CD4-positive, alpha-beta T cell treated with Interleukin-17A for 4 hours (primary cell): ENCODE data around the gene PRCC.
A peak's percentile ranks its signal among the peaks of the same experiment; 100 is the strongest.

ENCODE experiments used
- DNase-seq: peaks from one replicate; pipeline ENCODE4 v3.0.0-alpha.2; 2020; ENCODE audit warnings: mixed read lengths

Gene PRCC

DNA sequence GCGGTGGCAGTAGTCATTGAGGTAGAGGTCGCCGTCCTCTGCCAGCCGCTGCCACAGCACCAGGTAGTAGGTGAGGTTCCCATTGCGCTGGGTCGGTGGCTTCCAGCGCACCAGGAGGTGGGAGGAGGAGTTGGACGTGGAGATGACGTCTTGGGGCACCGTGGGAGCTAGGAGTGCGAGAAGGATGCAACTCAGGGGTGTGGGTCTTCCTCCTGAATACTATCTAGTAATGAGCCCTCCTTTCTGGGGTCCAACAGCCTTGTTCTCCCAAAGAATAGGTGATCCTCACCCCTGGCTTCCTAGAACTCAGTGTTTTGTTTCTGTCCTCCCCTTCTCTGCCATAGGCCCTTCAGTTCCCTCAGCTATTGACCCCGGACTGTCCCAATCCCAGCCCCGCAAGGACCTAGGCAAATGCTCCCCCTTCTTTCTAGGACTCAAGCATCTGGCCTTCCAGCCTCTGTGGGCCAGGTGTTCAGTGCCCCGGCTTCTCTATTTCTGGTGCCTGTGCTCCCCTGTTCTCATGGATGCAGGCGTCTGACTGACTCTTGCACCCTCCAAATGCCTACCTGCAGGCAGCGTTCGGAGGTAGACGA lies 78.7 kb downstream of the PRCC start:
- no peak for DNase-seq

DNA sequence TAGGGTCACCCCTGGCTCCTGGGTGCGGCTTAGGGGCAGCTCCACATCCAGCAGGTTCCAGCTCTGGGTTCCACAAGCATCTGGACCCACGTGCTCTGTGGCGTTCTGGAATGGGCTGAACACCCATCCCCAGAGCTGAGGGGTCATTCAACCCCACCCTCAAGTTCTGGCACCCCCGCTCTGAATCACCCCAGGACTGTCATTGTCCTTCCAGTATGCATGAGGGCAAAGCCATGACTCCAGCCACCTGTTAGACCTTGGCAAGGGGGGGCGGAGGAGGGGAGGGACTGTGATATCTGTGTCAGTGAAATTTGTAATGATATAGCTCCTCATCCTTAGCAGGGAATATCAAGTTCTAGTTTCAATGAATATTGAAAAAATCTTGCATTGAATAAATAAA lies 79.3 kb downstream of the PRCC start:
- DNase-seq, result no peak

DNA sequence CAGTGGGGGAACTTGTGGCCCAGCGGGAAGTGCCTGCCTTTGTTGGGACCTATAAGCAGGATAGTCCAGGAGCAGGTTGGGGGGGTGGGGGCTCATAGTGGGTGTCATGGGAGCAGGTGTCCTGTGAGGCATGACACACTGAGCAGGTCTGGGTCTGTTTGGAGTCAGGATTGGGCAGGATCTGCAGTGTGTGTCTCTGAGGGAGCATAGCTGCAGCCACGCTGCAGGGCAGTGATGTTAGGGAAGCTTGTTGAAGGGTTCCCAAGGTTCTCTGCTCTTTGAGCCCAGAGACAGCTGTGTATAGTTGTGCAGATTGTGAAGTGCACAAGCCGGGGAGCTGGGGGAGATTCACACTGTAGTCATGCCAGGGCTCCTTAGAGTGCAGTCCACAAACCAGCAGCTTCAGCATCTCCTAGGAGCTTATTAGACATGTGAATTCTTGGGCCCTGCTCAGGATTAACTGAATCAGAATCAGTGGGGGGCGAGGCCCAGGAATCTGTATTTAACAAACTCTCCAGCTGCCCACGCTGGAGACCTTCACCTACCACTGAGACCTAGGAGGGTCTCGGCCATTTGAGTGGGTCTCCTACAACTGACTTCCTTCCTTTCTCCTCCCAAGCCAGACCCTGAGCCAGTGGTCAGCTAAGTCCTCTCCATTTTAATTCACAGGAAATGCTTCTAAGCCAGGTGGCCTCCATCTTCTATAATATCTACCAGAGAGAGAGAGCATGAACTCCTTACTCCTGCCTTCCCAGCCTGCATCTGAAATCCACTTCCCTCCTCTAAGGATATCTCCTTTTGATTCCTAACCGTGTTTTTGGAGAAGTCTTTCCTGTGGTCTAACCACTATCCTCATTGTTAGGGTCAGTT lies 80.5 kb downstream of the PRCC start:
- DNase-seq, result no peak

DNA sequence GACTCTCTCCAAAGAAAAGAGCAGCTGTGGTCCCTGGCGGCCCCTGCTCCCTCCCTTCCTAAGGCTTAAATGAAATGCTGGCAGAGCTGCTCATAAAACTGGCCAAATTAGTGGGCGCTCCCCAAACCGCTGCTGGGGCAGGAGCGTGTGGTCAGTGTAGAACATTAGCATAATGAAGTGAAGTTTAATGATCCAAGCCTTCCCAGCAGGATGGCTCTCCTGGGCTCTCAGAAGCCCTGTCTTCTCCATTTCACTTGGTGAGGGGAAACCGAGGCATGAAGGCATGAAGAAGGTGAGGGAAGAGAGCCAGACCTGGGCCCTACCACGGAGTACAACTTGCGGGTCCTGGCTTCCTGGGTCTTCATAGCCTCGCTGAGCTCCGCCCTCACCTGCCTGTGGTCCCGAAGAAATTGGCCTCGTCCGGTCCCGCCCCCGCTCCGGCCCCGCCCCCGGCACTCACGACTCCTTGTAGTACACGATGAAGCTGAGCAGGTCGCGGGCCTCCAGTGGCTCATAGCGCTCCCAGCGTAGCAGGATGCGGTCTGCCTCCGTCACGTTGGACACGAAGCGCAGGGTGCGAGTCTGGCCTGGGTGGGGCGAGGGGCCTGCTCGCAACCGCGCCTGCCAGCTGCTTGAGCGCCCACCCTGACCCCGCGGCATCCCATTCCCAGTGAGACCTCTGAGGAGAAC lies 81.3 kb downstream of the PRCC start:
- DNase-seq, result peak; percentile 93

DNA sequence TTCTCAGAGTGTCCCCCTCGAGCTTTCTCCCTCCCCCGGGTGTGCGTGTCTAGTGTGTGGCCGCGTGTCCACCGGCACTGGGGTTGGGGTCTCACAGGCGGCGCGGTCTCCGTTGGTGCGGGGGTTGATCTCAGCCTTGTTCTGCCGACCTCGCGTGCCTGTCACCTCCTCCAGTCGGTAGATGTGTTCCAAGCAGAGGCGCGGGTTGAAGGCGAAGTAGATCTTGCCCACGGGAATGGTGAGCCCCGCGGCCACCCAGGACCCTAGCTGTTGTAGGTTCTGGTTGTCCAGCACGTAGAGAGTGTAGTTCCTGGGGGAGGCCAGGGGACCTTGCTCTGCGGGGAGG lies 81.8 kb downstream of the PRCC start:
- no peak for DNase-seq
